Measurements from ENCODE around the gene RP9.

The RP9 gene

GRCh38 chr7:33089142-33089541 is 20.1 kb downstream of the RP9 start:
- no peak for TF ChIP-seq FOXP2 (optimal IDR thresholded peaks at IDR 0.05; ENCODE audit: borderline replicate concordance, extremely low read depth, extremely low read length, insufficient read depth)
- no peak for TF ChIP-seq TAF1 (IDR thresholded peaks at IDR 0.05; ENCODE audit: borderline replicate concordance, insufficient read depth, low read length)
- no peak for TF ChIP-seq SIN3A (IDR thresholded peaks at IDR 0.05; ENCODE audit: borderline replicate concordance, insufficient read depth, low read length)
- no peak for TF ChIP-seq POLR2AphosphoS5 (IDR thresholded peaks at IDR 0.05; ENCODE audit: low read depth, low read length)
- TF ChIP-seq REST (IDR thresholded peaks at IDR 0.05; ENCODE audit: insufficient read depth in 1 of 2, low read depth in 2 of 2, low read length in 2 of 2), result no peak

GRCh38 chr7:33087858-33088257 is 21.3 kb downstream of the RP9 start:
- TF ChIP-seq TAF1 (IDR thresholded peaks at IDR 0.05; ENCODE audit: borderline replicate concordance, insufficient read depth, low read length) (no peak), FOXP2 (optimal IDR thresholded peaks at IDR 0.05; ENCODE audit: borderline replicate concordance, extremely low read depth, extremely low read length, insufficient read depth) (no peak)

- no peak for TF ChIP-seq POLR2AphosphoS5 (IDR thresholded peaks at IDR 0.05; ENCODE audit: low read depth, low read length)
Measured at GRCh38 chr7:33087356-33087755, 21.8 kb downstream of the RP9 start.

GRCh38 chr7:33079763-33080690 is 29.2 kb downstream of the RP9 start:
- TF ChIP-seq FOXP2 (optimal IDR thresholded peaks at IDR 0.05; ENCODE audit: borderline replicate concordance, extremely low read depth, extremely low read length, insufficient read depth) (no peak), POLR2AphosphoS5 (IDR thresholded peaks at IDR 0.05; ENCODE audit: low read depth, low read length) (no peak), SIN3A (IDR thresholded peaks at IDR 0.05; ENCODE audit: borderline replicate concordance, insufficient read depth, low read length) (no peak), TAF1 (IDR thresholded peaks at IDR 0.05; ENCODE audit: borderline replicate concordance, insufficient read depth, low read length) (no peak), REST (IDR thresholded peaks at IDR 0.05; ENCODE audit: insufficient read depth in 1 of 2, low read depth in 2 of 2, low read length in 2 of 2) (no peak)

- TF ChIP-seq TAF1 (IDR thresholded peaks at IDR 0.05; ENCODE audit: borderline replicate concordance, insufficient read depth, low read length) (no peak), POLR2AphosphoS5 (IDR thresholded peaks at IDR 0.05; ENCODE audit: low read depth, low read length) (no peak), SIN3A (IDR thresholded peaks at IDR 0.05; ENCODE audit: borderline replicate concordance, insufficient read depth, low read length) (no peak), FOXP2 (optimal IDR thresholded peaks at IDR 0.05; ENCODE audit: borderline replicate concordance, extremely low read depth, extremely low read length, insufficient read depth) (no peak)
Measured at GRCh38 chr7:33079096-33079495, 30.1 kb downstream of the RP9 start.

GRCh38 chr7:33076737-33077136 is 32.5 kb downstream of the RP9 start:
- TF ChIP-seq REST (IDR thresholded peaks at IDR 0.05; ENCODE audit: insufficient read depth in 1 of 2, low read depth in 2 of 2, low read length in 2 of 2) (no peak), TAF1 (IDR thresholded peaks at IDR 0.05; ENCODE audit: borderline replicate concordance, insufficient read depth, low read length) (no peak), SIN3A (IDR thresholded peaks at IDR 0.05; ENCODE audit: borderline replicate concordance, insufficient read depth, low read length) (no peak), FOXP2 (optimal IDR thresholded peaks at IDR 0.05; ENCODE audit: borderline replicate concordance, extremely low read depth, extremely low read length, insufficient read depth) (no peak), POLR2AphosphoS5 (IDR thresholded peaks at IDR 0.05; ENCODE audit: low read depth, low read length) (no peak)

All from PFSK-1 (cell line).